GM18520 (cell line): ENCODE measurements around the gene CYP46A1.

Experiments
- ATAC-seq: cut with Tn5 transposase; IDR thresholded peaks from one replicate; pipeline ENCODE4 v1.9.1; 2021; ENCODE audit not compliant: unreplicated experiment

The CYP46A1 gene

DNA sequence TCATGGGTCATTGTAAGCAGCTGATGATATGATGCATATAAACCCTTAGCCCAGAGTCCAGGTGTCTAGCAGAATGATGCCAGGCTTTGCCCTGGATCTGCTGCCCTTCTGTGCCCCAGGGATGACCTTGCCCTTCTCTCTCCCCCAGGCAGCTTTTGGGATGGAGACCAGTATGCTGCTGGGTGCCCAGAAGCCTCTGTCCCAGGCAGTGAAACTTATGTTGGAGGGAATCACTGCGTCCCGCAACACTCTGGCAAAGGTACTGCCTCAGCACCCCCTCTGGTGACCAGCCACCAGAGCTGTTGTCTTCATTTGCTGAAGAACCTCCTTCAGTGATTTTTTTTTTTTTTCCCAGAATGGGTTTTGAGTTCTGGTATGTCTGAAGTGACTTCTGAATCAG lies 23.3 kb downstream of the CYP46A1 start:
- no peak for ATAC-seq

- no peak for ATAC-seq
Observed at GRCh38 chr14:99707921-99708320, 23.8 kb downstream of the CYP46A1 start.

GRCh38 chr14:99708449-99708848 lies 24.4 kb downstream of the CYP46A1 start:
- no peak for ATAC-seq

GRCh38 chr14:99713972-99714371 lies 29.9 kb downstream of the CYP46A1 start:
- no peak for ATAC-seq

GRCh38 chr14:99715266-99716000 lies 31.3 kb downstream of the CYP46A1 start:
- no peak for ATAC-seq

- no peak for ATAC-seq
Observed at GRCh38 chr14:99716091-99716849, 32.2 kb downstream of the CYP46A1 start.

DNA sequence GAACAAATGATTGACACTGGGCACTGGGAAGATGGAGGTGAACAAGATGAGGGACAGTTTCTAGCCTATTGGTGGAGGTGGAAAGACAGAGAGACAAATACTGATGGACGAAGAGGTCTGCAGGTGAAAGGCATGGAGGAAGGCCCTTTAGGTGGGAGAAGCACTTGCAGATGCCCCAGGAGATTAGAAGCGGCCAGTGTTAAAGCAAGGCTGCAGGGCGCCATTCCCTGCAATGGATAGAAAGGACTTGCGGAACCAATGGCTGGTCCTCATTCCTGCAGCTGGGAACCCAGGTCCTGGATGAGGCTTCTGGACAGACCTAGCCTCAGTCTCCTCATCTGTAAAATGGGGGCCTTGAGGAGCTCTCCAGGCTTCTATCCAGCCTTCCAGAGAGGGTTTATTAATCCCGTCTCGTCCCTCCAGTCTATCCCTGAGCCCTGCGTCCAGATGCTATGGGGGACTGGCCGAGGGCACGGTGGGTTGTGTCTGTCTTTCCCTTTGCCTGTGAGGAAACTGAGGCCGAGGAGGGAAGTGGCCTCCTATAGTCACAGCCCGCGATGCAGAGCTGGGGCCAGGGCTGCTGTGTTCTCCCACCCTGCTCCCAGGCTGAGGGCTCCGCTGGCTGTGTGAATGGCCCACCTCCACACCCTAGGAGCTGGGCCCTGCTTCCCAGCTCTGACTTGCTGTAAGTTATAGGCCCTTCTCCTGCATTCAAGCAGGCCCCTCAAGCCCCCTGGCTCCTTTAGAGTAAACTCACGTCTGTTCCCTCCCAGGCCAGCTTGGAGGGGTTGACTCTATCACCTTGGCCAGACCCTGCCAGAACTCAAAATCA lies 33.0 kb downstream of the CYP46A1 start:
- no peak for ATAC-seq

GRCh38 chr14:99717682-99718013 lies 33.5 kb downstream of the CYP46A1 start:
- ATAC-seq, result no peak

DNA sequence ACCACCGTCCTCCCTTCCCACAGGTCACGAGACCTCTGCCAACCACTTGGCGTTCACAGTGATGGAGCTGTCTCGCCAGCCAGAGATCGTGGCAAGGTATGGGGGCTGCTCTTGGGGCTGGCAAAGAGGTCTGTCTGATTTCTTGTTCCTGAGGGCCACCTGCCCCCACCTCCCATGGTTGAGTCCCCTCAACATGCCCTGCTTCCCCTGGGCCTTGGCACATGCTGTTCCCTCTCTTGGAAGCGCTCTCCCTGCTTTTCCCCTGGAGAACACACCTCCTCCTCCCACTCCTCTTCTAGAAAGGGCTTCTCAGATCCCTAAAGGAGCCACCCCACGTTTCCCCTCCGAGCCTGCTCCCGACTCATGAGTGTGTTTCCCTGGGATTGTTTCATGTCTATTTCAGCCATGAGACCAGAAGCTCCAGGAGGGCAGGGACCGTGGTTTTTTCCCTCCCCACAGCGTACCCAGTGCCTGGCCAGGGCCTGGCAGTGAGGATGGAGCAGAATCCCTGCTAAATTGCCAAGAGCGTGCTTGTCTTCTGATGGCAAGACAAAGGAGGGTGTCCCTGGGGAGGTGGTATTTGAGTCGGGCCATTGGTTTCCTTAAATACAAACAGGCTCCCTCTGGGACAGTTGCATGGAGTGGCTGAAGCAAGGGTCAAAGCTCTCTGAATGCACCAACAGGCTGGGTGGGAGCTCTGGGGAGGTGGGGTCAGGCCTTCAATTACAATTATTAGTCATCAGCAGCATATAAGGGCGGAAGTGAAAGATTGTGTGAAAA lies 34.1 kb downstream of the CYP46A1 start:
- no peak for ATAC-seq

DNA sequence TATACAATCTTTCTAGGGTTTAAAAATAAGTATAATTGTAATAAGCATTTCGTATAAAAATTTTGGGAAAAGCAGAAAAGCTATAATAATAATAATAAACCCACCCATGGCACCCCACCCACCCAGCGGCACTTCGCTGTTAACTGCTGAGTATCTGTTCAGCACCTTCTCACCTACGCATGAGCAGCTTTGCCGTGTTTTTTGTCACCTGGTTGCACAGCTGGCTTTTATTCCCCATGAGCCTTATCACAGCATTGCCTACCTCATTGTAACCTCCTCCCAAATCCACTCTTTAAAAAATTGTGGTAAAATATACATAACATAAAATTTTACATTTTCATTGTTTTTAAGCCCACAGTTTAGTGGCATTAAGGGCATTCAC lies 34.7 kb downstream of the CYP46A1 start:
- ATAC-seq, result no peak

DNA sequence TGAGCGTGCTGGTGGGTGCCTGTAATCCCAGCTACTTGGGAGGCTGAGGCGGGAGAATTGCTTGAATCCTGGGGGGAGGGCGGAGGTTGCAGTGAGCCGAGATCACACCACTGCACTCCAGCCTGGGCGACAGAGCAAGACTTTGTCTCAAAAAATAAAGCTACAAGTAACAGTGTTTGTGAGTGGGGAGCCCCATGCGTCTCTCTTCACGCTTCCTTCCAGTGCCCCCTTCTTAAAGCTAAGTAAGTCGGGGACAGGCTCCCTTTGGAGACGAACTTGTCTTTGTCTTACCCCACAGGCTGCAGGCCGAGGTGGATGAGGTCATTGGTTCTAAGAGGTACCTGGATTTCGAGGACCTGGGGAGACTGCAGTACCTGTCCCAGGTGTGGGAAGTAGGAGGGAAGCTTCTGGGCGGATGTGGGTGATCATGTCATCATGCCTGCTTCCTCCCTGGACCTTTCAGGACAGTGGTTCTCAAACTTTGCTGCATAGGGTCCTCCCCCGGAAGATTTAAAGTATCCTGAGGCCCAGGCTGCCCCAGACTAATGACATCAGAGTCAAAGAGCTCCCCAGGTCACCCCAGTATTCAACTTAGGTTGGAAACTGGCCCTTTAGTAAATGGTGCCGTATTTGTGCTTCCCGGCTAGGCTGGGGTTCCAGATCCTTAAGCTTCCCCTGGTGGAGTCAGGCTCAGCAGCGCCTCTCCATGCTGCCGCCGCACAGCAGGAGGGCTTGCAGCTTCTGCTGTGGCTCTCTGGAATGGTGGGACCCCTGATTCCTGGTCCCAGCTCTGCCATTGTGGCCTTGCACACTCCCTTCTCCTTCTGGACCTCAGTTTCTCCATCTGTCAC lies 37.1 kb downstream of the CYP46A1 start:
- ATAC-seq, result no peak

GRCh38 chr14:99721792-99722516 lies 37.9 kb downstream of the CYP46A1 start:
- ATAC-seq, result no peak

- no peak for ATAC-seq
Observed at GRCh38 chr14:99722741-99723140, 38.6 kb downstream of the CYP46A1 start.

GRCh38 chr14:99724196-99724891 lies 40.2 kb downstream of the CYP46A1 start:
- ATAC-seq, result no peak

GRCh38 chr14:99724939-99725773 lies 41.1 kb downstream of the CYP46A1 start:
- ATAC-seq, result no peak

- ATAC-seq, result no peak
Observed at GRCh38 chr14:99725774-99726537, 41.9 kb downstream of the CYP46A1 start.

GRCh38 chr14:99726538-99727095 lies 42.5 kb downstream of the CYP46A1 start:
- ATAC-seq, result no peak
